Muscle of back (tissue), 11 donors: Measurements from ENCODE around the gene NLRP13. TPM values are rescaled to one million over a fixed set of nuclear protein-coding genes. Genes with fewer than 3 reads are reported as not detected.

Experiments used
- DNase-seq, 3 donors: peaks; one replicate each; pipeline versions ENCODE4 v3.0.0 to v3.0.0-alpha.2; 2013
- polyA plus RNA-seq, 10 donors: library from polyadenylated mRNA; unstranded; fragments of 120-200 nt; gene quantifications; one replicate each; pipeline ENCODE4 v1.2.1, GENCODE V29; 2013; ENCODE audit not compliant: insufficient read length in 10 of 10

NLRP13 gene
- polyA plus RNA-seq, 10 donors: not detected

DNA sequence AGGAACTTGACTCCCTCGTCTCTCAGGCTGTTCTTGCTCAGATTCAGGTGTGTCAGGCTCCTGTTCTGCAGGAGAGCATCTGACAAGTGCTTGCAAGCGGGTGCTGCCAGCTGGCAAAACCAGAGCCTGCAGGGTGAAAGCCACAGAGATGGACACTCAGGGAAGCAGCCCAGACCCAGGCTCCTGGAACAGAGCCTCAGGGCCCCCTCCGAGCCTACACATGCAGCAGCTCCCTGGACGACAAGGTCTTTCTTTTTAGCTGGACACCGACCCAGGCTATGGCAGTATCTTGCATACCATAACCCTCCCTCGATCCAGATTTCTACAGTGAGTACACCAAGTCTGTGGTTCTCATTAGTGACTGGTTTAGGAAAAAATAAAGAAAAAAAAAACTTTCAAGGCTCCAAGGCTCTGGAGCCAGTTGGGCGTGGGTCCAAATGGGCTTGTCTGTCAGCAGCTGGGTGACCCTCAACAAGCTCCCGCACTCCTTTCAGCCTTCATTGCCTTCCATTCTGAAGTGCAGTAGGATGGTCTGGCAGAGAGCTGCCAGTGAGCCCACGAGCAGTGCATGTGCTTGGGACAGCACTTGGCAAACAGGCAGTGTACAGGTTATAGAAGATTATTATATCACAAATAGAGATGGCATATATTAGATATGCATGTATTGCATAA, 29.9 kb downstream of the NLRP13 start:
- no peak for DNase-seq

DNA sequence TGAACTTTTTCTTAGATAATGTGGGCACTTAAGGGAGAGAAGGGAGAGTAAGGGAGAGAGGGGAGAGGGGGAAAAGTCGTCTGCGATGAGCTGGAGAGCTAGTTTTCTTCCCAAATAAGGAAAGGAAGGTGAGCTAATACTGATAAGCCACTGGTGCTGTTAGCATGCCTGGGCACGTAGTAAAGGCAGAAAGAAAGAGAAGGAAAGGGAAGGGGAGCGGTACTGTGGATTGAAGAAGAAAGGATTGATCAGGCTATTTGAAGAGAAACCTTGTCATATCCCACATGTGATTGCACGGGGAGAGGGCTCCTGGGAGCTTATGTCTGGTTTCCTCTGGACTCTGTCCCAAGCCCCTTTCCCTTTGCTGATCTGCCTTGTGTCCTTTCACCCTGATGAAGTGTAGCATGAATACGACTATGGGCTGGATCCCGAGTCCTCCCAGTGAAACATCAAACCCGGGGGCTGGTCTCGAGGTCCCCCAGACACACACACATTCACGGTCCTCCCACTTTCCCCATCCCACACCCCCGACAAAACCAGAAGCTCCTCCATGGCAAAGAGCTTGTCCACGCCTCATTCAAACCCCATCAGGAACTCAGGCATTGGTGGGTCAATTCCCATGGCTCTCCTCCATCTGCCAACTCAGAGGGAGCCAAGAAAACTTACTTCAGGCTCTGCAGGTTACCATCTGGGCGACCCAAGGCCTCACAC, 30.6 kb downstream of the NLRP13 start:
- no peak for DNase-seq

DNA sequence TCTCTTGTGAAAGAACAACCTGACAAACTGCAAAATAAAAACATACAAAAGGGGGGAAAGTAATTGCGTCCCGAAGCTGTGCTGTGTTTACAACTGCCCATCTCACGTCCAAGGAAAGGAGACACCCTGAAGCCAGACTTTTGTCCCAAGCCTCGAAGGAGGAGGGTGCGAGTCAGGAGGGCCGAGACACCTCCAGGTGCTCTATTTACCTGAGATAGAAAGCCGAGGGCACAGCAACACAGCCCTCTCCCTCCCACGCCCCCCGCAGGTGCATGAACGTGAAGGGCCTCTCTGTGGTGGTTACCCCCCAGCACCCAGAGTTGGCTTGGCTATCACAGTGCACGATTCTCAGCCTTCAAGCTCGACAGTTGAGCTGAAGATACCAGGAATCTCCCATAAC, 33.2 kb downstream of the NLRP13 start:
- DNase-seq: no peak

DNA sequence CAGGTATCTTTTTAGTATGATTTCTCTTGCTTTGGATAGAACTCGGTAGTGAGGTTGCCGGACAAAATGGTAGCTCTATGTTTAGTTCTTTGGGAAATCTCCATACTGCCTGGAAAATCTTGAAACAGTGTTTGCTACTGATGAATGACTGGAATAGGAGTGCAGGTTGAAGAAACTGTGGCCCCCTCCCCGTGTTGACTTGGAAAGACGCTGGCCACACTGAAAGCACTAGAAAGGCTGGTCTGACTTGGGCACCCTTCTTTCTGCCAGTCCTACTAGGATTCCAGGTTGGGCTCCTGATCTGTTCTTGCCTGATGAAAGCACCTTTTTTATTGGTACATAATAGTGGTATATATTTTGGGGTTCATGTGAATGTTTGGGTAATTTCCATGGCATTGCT, 49.5 kb downstream of the NLRP13 start:
- no peak for DNase-seq

DNA sequence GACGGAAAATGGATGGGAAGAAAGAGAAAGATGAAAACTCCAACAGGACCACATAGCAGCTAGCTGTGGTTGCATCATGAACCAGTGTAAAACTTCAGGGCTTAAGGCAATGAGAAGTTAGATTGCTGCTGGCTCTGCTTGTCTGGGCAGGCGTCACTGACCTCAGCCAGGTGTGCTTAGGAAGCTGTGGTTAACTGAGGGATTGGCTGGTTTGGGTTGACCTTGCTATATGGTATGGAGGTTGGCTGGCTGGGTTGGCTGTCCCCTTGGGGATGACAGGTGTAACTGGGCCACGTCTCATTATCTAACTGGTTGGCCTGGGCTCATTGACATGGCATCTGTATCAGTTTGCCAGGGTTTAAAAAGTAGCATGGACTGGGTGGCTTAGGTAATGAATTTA, 54.9 kb downstream of the NLRP13 start:
- no peak for DNase-seq

DNA sequence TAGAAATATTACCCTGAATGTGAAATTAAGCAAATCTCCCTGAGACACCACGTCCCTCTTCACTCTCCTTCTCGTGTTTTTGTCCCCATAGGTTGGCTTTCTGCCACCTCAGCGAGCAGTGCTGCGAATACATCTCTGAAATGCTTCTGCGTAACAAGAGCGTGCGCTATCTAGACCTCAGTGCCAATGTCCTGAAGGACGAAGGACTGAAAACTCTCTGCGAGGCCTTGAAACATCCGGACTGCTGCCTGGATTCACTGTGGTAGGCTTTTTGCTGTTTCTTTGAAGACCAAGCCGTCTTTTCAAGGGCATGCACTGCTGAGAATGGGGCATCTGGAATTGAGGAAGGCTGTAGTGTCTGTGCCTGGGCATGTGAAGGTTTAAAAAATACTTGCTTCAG, 61.4 kb downstream of the NLRP13 start:
- DNase-seq: no peak

DNA sequence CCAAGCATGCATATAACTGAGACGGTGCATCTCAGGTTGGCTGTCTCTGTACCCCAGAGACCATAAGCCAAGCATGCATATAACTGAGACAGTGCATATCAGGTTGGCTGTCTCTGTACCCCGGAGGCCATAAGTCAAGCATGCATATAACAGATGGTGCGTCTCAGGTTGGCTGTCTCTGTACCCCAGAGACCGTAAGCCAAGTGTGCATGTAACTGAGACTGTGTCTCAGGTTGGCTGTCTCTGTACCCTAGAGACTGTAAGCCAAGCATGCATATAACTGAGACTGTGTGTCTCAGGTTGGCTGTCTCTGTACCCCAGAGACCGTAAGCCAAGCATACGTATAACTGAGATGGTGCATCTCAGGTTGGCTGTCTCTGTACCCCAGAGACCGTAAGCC, 65.0 kb downstream of the NLRP13 start:
- no peak for DNase-seq

DNA sequence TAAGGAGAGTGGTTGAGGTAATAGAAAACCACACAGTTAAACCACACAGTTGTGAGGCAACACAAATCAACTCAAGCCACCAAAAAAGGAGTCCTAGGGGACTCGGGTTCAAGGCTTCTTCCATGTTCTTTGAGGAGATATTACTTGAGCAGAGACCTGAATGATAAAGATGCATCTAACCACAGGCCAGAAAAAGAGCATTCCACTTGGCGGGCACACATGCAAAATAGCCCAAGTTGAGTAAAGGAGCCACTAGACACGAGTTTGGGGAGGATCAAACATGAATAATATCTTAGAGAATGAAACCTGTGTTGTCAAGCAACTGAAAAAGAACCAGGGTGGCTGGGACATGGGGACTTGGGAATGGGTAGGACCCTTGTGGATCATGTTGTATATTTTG, 65.6 kb downstream of the NLRP13 start:
- no peak for DNase-seq

DNA sequence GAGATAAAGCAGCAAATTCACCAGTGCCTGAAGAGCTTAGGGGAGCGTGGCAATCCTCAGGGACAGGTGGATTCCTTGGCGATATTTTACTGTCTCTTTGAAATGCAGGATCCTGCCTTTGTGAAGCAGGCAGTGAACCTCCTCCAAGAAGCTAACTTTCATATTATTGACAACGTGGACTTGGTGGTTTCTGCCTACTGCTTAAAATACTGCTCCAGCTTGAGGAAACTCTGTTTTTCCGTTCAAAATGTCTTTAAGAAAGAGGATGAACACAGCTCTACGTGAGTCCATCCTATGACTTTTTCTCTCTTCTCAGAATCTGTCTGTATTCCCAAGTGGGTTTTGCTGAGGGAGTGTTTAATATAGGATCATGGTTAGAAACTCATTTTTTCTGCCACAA, 73.2 kb downstream of the NLRP13 start:
- DNase-seq: no peak

DNA sequence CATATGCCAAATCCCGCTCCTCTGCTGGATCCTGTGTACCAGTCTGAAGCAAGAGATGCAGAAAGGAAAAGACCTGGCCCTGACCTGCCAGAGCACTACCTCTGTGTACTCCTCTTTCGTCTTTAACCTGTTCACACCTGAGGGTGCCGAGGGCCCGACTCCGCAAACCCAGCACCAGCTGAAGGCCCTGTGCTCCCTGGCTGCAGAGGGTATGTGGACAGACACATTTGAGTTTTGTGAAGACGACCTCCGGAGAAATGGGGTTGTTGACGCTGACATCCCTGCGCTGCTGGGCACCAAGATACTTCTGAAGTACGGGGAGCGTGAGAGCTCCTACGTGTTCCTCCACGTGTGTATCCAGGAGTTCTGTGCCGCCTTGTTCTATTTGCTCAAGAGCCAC, 73.7 kb downstream of the NLRP13 start:
- DNase-seq: no peak

DNA sequence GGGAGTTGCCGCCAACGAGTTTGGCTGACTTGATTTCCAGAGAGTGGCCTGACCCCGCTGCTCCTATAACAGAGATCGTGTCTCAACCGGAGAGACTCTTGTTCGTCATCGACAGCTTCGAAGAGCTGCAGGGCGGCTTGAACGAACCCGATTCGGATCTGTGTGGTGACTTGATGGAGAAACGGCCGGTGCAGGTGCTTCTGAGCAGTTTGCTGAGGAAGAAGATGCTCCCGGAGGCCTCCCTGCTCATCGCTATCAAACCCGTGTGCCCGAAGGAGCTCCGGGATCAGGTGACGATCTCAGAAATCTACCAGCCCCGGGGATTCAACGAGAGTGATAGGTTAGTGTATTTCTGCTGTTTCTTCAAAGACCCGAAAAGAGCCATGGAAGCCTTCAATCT, 74.2 kb downstream of the NLRP13 start:
- DNase-seq: no peak

DNA sequence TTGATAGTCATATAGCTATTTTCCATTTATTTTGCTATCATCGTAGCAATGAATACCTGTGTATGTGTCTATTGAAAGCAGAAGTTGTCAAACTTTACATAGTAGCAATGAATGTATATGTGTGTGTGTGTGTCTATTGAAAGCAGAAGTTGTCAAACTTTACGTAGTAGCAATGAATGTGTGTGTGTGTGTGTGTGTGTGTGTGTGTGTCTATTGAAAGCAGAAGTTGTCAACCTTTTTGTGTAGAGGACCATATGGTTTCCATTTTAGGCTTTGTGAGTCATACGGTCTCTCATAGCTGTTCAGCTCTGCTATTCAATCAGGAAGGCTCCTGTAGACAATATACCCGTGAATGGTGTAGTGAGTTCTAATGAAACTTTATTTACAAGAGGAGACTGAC, 75.0 kb downstream of the NLRP13 start:
- DNase-seq: no peak

DNA sequence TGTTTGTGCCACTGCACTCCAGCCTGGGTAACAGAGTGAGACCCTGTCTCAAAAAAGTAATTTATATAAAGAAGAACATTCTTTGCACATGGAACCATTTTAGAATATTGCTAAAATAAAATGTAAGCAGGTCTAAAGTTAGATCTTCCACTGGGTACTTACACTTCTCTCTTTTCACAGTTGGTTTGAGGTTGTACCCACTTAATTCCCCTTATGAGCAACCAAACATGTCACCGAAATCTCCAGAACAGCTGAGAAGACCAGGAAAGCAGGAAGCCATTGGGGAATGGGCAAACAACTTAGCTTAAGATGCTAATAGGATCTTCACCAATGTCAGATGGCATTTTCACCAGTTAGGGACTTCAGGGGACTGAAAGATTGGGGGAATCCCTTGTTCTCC, 77.0 kb downstream of the NLRP13 start:
- no peak for DNase-seq

Other genes starting within 250 kb of the NLRP13 start
- gene NLRP9, start 193.9 kb downstream of the NLRP13 start, polyA plus RNA-seq: under 1 TPM in 2 of 10 donors, not detected in 8; 0.07 to 0.08 TPM
- gene RFPL4A, start 173.2 kb downstream of the NLRP13 start, polyA plus RNA-seq: under 1 TPM in 5 of 10 donors, not detected in 5; 0.27 to 0.51 (median 0.34) TPM
- 1 to 10 TPM in 1 of 10 donors, under 1 TPM in 6, not detected in 3; 0.14 to 1.4 (median 0.45) TPM for gene RFPL4AL1, start 163.2 kb downstream of the NLRP13 start, polyA plus RNA-seq
- under 1 TPM in 2 of 10 donors, not detected in 8; 0.03 to 0.06 TPM for gene NLRP11, start 100.3 kb downstream of the NLRP13 start, polyA plus RNA-seq
- not detected for gene NLRP4, start 95.8 kb downstream of the NLRP13 start, polyA plus RNA-seq
- not detected for gene NLRP8, start 15.5 kb upstream of the NLRP13 start, polyA plus RNA-seq
- under 1 TPM in 2 of 10 donors, not detected in 8; 0.13 to 0.26 TPM for gene NLRP5, start 54.4 kb upstream of the NLRP13 start, polyA plus RNA-seq
- 10 to 100 TPM; 16.0 to 27.3 (median 18.9) TPM for gene ZNF787, start 189.0 kb upstream of the NLRP13 start, polyA plus RNA-seq
- gene ZNF444, start 209.0 kb upstream of the NLRP13 start, polyA plus RNA-seq: 10 to 100 TPM; 12.1 to 19.4 (median 15.5) TPM
- not detected for gene GALP, start 243.7 kb upstream of the NLRP13 start, polyA plus RNA-seq